ENCODE data around the gene PPARGC1A.

GRCh38 chr4:23847158-23847557 is 42.7 kb downstream of the PPARGC1A start:
- TF ChIP-seq CTCF (IDR thresholded peaks at IDR 0.05; ENCODE audit: insufficient read depth, low read depth, low read length) (no peak), EZH2 (IDR thresholded peaks at IDR 0.05; ENCODE audit: insufficient read depth, low read length) (no peak)
